RWPE2 (cell line): ENCODE measurements around the gene SLC6A6.

Source experiments
- ATAC-seq: fragments of 200-7000 bp; cut with Tn5 transposase; 3 replicates; pipeline ENCODE4 v1.9.1; 2021; ENCODE audit warnings: low read depth
- DNase-seq: peaks from one replicate; pipeline ENCODE4 v3.0.0-alpha.2; 2020; ENCODE audit warnings: low spot score
- H3K27ac ChIP-seq: fragments of 450-650 bp; 2 replicates; pipeline ENCODE4 v1.5.1; 2017; ENCODE audit warnings: mild to moderate bottlenecking; ENCODE audit not compliant: poor library complexity, severe bottlenecking
- H3K27me3 ChIP-seq: fragments of 250-450 bp; sonication (Bioruptor Pico); 2 replicates; pipeline ENCODE4 v1.5.1; 2021; ENCODE audit warnings: mild to moderate bottlenecking, moderate library complexity; ENCODE audit not compliant: insufficient read depth, poor library complexity, severe bottlenecking
- H3K36me3 ChIP-seq: fragments of 250-450 bp; sonication (Bioruptor Pico); 2 replicates; pipeline ENCODE4 v1.5.1; 2020; ENCODE audit warnings: low read depth, mild to moderate bottlenecking, moderate library complexity
- H3K4me1 ChIP-seq: fragments of 250-450 bp; sonication (Bioruptor Pico); 2 replicates; pipeline ENCODE4 v1.5.1; 2021; ENCODE audit warnings: mild to moderate bottlenecking, moderate library complexity; ENCODE audit not compliant: insufficient read depth, poor library complexity, severe bottlenecking
- H3K4me3 ChIP-seq: fragments of 250-450 bp; sonication (Bioruptor Pico); 2 replicates; pipeline ENCODE4 v1.5.1; 2021; ENCODE audit warnings: mild to moderate bottlenecking, moderate library complexity; ENCODE audit not compliant: severe bottlenecking
- H3K9me3 ChIP-seq: fragments of 250-450 bp; sonication (Bioruptor Pico); 2 replicates; pipeline ENCODE4 v1.5.1; 2021; ENCODE audit warnings: mild to moderate bottlenecking, moderate library complexity; ENCODE audit not compliant: severe bottlenecking
- CTCF ChIP-seq: fragments of 450-650 bp; IDR thresholded peaks from one replicate; pipeline ENCODE4 v1.5.1; 2017; ENCODE audit warnings: mild to moderate bottlenecking, moderate library complexity; ENCODE audit not compliant: poor library complexity, severe bottlenecking

SLC6A6 gene

GRCh38 chr3:14372587-14372986 is 29.8 kb upstream of the SLC6A6 start:
- H3K4me3 ChIP-seq = no peak overlapping the region
- H3K4me1 ChIP-seq = peaks cover 12% of the 10 kb centered on the region
- H3K27me3 ChIP-seq = no peaks in the 10 kb centered on the region
- ATAC-seq (no peak), DNase-seq (no peak)
- no peaks in the 10 kb centered on the region for H3K9me3 ChIP-seq
- no peak for TF ChIP-seq CTCF
- no peaks in the 10 kb centered on the region for H3K36me3 ChIP-seq
- no peak overlapping the region for H3K27ac ChIP-seq

GRCh38 chr3:14373753-14374376 is 28.5 kb upstream of the SLC6A6 start:
- DNase-seq (no peak), ATAC-seq (no peak)
- Histone ChIP-seq H3K9me3 (no peaks in the 10 kb centered on the region), H3K36me3 (no peaks in the 10 kb centered on the region), H3K4me1 (peaks cover 12% of the 10 kb centered on the region), H3K27me3 (no peaks in the 10 kb centered on the region), H3K4me3 (no peak overlapping the region), H3K27ac (no peak overlapping the region)
- TF ChIP-seq CTCF = no peak

- Histone ChIP-seq H3K36me3 (no peaks in the 10 kb centered on the region), H3K27ac (no peak overlapping the region), H3K27me3 (no peaks in the 10 kb centered on the region), H3K4me1 (peaks cover 12% of the 10 kb centered on the region), H3K9me3 (no peaks in the 10 kb centered on the region), H3K4me3 (no peak overlapping the region)
- no peak for ATAC-seq
- DNase-seq = no peak
- no peak for TF ChIP-seq CTCF
Measured at GRCh38 chr3:14374444-14374883, 27.9 kb upstream of the SLC6A6 start.

GRCh38 chr3:14375192-14375591 is 27.2 kb upstream of the SLC6A6 start:
- no peak for DNase-seq
- Histone ChIP-seq H3K27me3 (no peaks in the 10 kb centered on the region), H3K27ac (no peak overlapping the region), H3K36me3 (no peaks in the 10 kb centered on the region), H3K4me1 (peaks cover 12% of the 10 kb centered on the region), H3K9me3 (no peaks in the 10 kb centered on the region), H3K4me3 (no peak overlapping the region)
- no peak for TF ChIP-seq CTCF
- ATAC-seq = no peak

GRCh38 chr3:14376348-14377043 is 25.9 kb upstream of the SLC6A6 start:
- ATAC-seq (no peak), DNase-seq (no peak)
- Histone ChIP-seq H3K4me3 (no peak overlapping the region), H3K4me1 (peaks cover 12% of the 10 kb centered on the region), H3K27ac (no peak overlapping the region), H3K27me3 (no peaks in the 10 kb centered on the region), H3K36me3 (no peaks in the 10 kb centered on the region), H3K9me3 (no peaks in the 10 kb centered on the region)
- no peak for TF ChIP-seq CTCF
